Epithelial cell of proximal tubule (primary cell): ENCODE results near the gene TMEM40. TPM values are rescaled to one million over a fixed set of nuclear protein-coding genes. Genes with fewer than 3 reads are reported as not detected.
"Not testable (repeated sequence)": the region's sequence is repeated elsewhere in the genome, so short reads cannot be mapped to it uniquely, and the experiment has no call there.

Experiments used
- DNase-seq: peaks from one replicate; pipeline ENCODE4 v3.0.0-alpha.2; 2011; ENCODE audit warnings: low read depth
- H3K4me3 ChIP-seq: 2 replicates; pipeline ENCODE4 v1.5.1; 2011; ENCODE audit warnings: low read depth, mild to moderate bottlenecking, low read length
- total RNA-seq: library from RNA; depleted of rRNA; stranded (reverse); fragments of >200 nt; gene quantifications from 2 replicates; pipeline ENCODE4 v1.2.3, GENCODE V29; 2015
- TF ChIP-seq, protein P1 (sequence below): conservative IDR thresholded peaks from 2 replicates; pipeline ENCODE4 v1.5.1; 2012; ENCODE audit warnings: low read depth, mild to moderate bottlenecking, low read length

Gene TMEM40
- total RNA-seq, 1 donor from 2014 or later, result 11.8 TPM

- no peak for DNase-seq
- TF ChIP-seq, protein P1, sequence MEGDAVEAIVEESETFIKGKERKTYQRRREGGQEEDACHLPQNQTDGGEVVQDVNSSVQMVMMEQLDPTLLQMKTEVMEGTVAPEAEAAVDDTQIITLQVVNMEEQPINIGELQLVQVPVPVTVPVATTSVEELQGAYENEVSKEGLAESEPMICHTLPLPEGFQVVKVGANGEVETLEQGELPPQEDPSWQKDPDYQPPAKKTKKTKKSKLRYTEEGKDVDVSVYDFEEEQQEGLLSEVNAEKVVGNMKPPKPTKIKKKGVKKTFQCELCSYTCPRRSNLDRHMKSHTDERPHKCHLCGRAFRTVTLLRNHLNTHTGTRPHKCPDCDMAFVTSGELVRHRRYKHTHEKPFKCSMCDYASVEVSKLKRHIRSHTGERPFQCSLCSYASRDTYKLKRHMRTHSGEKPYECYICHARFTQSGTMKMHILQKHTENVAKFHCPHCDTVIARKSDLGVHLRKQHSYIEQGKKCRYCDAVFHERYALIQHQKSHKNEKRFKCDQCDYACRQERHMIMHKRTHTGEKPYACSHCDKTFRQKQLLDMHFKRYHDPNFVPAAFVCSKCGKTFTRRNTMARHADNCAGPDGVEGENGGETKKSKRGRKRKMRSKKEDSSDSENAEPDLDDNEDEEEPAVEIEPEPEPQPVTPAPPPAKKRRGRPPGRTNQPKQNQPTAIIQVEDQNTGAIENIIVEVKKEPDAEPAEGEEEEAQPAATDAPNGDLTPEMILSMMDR, result no peak
These were observed 26.0 kb upstream of the TMEM40 start for GRCh38 chr3:12785096-12785495.

GRCh38 chr3:12782172-12782815, 23.2 kb upstream of the TMEM40 start:
- DNase-seq, result peak; percentile 41
- TF ChIP-seq, protein P1, result no peak
- H3K4me3 ChIP-seq, result no peak overlapping the region

More at GRCh38 chr3:12785096-12785495, 26.0 kb upstream of the TMEM40 start:
- H3K4me3 ChIP-seq, result no peak overlapping the region

- no peak for DNase-seq
- no peak overlapping the region for H3K4me3 ChIP-seq
- TF ChIP-seq, protein P1, result no peak
These were observed 21.7 kb upstream of the TMEM40 start for GRCh38 chr3:12780751-12781150.

- TF ChIP-seq, protein P1, result no peak
- H3K4me3 ChIP-seq, result no peak overlapping the region
- DNase-seq, result no peak
These were observed 18.1 kb upstream of the TMEM40 start for GRCh38 chr3:12777171-12777570.

- not testable (repeated sequence) for H3K4me3 ChIP-seq, DNase-seq
These were observed 16.9 kb upstream of the TMEM40 start for GRCh38 chr3:12775970-12776369.

- H3K4me3 ChIP-seq, result no peak overlapping the region
- TF ChIP-seq, protein P1, result no peak
- DNase-seq, result no peak
These were observed 16.2 kb upstream of the TMEM40 start for GRCh38 chr3:12775226-12775625.

DNA sequence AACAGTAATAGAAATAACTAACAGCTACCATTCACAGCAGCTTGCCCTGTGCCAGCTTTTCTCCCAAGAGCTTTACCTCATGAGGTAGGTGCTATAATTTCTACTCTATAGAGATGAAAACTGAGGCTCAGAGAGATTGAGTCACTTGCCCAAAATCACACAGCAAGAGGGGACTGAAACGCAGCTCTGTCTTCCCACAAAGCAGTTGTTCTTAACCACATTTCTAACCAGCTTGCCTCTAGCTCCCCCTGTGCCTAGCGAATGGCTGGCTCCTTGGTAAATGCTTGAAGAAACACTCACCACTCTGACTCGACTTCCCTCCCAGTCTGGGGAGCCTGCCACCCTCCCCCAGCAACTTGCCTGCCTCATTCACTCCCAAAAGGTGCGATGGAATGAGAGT, 15.6 kb upstream of the TMEM40 start:
- no peak overlapping the region for H3K4me3 ChIP-seq
- DNase-seq, result no peak
- TF ChIP-seq, protein P1, result no peak

DNA sequence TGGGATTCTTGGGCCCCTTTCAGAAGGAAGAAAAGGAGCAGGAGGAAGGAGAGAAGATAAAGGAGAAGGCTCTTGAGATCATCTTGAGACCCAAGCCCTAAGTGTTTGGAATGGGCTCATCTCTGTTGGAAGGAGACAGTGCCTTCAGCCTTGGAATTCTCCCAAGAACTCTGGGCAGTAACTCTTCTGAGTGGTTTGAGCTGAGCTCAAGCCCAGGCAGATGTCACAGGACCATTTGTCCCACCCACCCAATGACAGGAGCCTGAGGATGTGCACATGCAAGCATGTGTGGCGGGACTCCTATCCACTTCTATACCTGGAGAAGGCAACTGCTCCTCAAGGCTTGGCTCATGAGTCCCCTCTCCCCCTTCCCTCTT, 14.6 kb upstream of the TMEM40 start:
- no peak for DNase-seq
- TF ChIP-seq, protein P1, result no peak

More for the DNA sequence above, 14.6 kb upstream of the TMEM40 start:
- no peak overlapping the region for H3K4me3 ChIP-seq
